ENCODE measurements around the gene ZRANB3. TPM values are rescaled to one million over a fixed set of nuclear protein-coding genes. Genes with fewer than 3 reads are reported as not detected.

Gene ZRANB3
- total and polyA plus RNA-seq, 10 donors = 2.2 to 11.1 (median 6.9) TPM

GRCh38 chr2:135212757-135213156 lies 318.3 kb downstream of the ZRANB3 start:
- TF ChIP-seq CTCF (IDR thresholded peaks at IDR 0.05 in 8 of 11, conservative IDR thresholded peaks at IDR 0.05 in 3 of 11) (no peak), POLR2A (IDR thresholded peaks at IDR 0.05) (no peak), POLR2AphosphoS5 (IDR thresholded peaks at IDR 0.05) (no peak)
- no peak for DNase-seq
- no peaks in the 10 kb centered on the region for H3K27me3 ChIP-seq (replicated peaks in 1 of 7)
- H3K4me1 ChIP-seq = no peaks in the 10 kb centered on the region
- peaks cover 0 to 14% (median 0%) of the 10 kb centered on the region in 6 donors for H3K36me3 ChIP-seq
- no peak overlapping the region for H3K27ac ChIP-seq
- intact Hi-C loops (cut with DNase I; ENCODE audit: low total_unique reads) = no loop called here
- 89 to 100% (median 95%) methylated on average over 2 of the region's 2 CpGs for WGBS, 5 donors
- no peaks in the 10 kb centered on the region for H3K9me3 ChIP-seq
- no peak overlapping the region for H3K4me3 ChIP-seq

GRCh38 chr2:135208016-135208415 lies 323.0 kb downstream of the ZRANB3 start:
- Histone ChIP-seq H3K27me3 (replicated peaks in 1 of 7) (no peaks in the 10 kb centered on the region), H3K4me3 (no peak overlapping the region), H3K4me1 (no peaks in the 10 kb centered on the region), H3K36me3 (peaks cover 0 to 5% (median 1%) of the 10 kb centered on the region in 6 donors), H3K27ac (no peak overlapping the region), H3K9me3 (no peaks in the 10 kb centered on the region)
- TF ChIP-seq POLR2A (IDR thresholded peaks at IDR 0.05) (no peak), POLR2AphosphoS5 (IDR thresholded peaks at IDR 0.05) (no peak), CTCF (IDR thresholded peaks at IDR 0.05 in 8 of 11, conservative IDR thresholded peaks at IDR 0.05 in 3 of 11) (no peak)
- 53 to 77% (median 73%) methylated on average over 2 of the region's 2 CpGs for WGBS, 5 donors
- intact Hi-C loops (cut with DNase I; ENCODE audit: low total_unique reads) = no loop called here
- no peak for DNase-seq

GRCh38 chr2:135203944-135204343 lies 327.1 kb downstream of the ZRANB3 start:
- 94 to 98% (median 95%) methylated on average over 3 of the region's 3 CpGs for WGBS, 5 donors
- H3K27me3 ChIP-seq (replicated peaks in 1 of 7) = no peaks in the 10 kb centered on the region
- TF ChIP-seq POLR2AphosphoS5 (IDR thresholded peaks at IDR 0.05) = no peak
- no peak for TF ChIP-seq CTCF (IDR thresholded peaks at IDR 0.05 in 8 of 11, conservative IDR thresholded peaks at IDR 0.05 in 3 of 11)
- TF ChIP-seq POLR2A (IDR thresholded peaks at IDR 0.05) = no peak
- no peaks in the 10 kb centered on the region for H3K9me3 ChIP-seq
- H3K4me3 ChIP-seq = no peak overlapping the region
- DNase-seq = no peak
- no peaks in the 10 kb centered on the region for H3K4me1 ChIP-seq
- H3K27ac ChIP-seq = no peak overlapping the region
- intact Hi-C loops (cut with DNase I; ENCODE audit: low total_unique reads) = no loop called here
- peaks cover 0 to 10% (median 1%) of the 10 kb centered on the region in 6 donors for H3K36me3 ChIP-seq

- no peak overlapping the region for H3K4me3 ChIP-seq
- H3K27me3 ChIP-seq (replicated peaks in 1 of 7) = no peaks in the 10 kb centered on the region
- DNase-seq = no peak
- H3K36me3 ChIP-seq = peaks cover 0 to 10% (median 0%) of the 10 kb centered on the region in 6 donors
- no peaks in the 10 kb centered on the region for H3K9me3 ChIP-seq
- intact Hi-C loops (cut with DNase I; ENCODE audit: low total_unique reads) = no loop called here
- no peaks in the 10 kb centered on the region for H3K4me1 ChIP-seq
- TF ChIP-seq CTCF (IDR thresholded peaks at IDR 0.05 in 8 of 11, conservative IDR thresholded peaks at IDR 0.05 in 3 of 11) (no peak), POLR2AphosphoS5 (IDR thresholded peaks at IDR 0.05) (no peak), POLR2A (IDR thresholded peaks at IDR 0.05) (no peak)
- H3K27ac ChIP-seq = no peak overlapping the region
Measured at GRCh38 chr2:135202751-135203150, 328.3 kb downstream of the ZRANB3 start.

All from spleen (tissue), 11 donors.